DOHH2 (cell line): ENCODE data around the gene P3H1.

ENCODE experiments used
- CTCF ChIP-seq: fragments of 200-600 bp; sonication (generic); IDR thresholded peaks from one replicate; pipeline ENCODE4 v1.5.1; 2014; ENCODE audit warnings: antibody characterized with exemption, mild to moderate bottlenecking, low read depth, low read length; ENCODE audit not compliant: poor library complexity, severe bottlenecking
- EZH2phosphoT487 ChIP-seq: fragments of 200-600 bp; sonication (generic); IDR thresholded peaks from 2 replicates; pipeline ENCODE4 v1.6.1; 2017; ENCODE audit warnings: borderline replicate concordance, mild to moderate bottlenecking, antibody characterized with exemption, low read length, moderate library complexity, mixed read lengths

GRCh38 chr1:42797979-42798378, 31.2 kb upstream of the P3H1 start:
- TF ChIP-seq CTCF (no peak), EZH2phosphoT487 (no peak)
